NCI-H1417 (cell line): ENCODE data around the gene ATP9B.

Experiments used
- DNase-seq, 3 experiments: peaks; one replicate each; lab custom pipeline; 2025; lab: John Stamatoyannopoulos, UW

The ATP9B gene

DNA sequence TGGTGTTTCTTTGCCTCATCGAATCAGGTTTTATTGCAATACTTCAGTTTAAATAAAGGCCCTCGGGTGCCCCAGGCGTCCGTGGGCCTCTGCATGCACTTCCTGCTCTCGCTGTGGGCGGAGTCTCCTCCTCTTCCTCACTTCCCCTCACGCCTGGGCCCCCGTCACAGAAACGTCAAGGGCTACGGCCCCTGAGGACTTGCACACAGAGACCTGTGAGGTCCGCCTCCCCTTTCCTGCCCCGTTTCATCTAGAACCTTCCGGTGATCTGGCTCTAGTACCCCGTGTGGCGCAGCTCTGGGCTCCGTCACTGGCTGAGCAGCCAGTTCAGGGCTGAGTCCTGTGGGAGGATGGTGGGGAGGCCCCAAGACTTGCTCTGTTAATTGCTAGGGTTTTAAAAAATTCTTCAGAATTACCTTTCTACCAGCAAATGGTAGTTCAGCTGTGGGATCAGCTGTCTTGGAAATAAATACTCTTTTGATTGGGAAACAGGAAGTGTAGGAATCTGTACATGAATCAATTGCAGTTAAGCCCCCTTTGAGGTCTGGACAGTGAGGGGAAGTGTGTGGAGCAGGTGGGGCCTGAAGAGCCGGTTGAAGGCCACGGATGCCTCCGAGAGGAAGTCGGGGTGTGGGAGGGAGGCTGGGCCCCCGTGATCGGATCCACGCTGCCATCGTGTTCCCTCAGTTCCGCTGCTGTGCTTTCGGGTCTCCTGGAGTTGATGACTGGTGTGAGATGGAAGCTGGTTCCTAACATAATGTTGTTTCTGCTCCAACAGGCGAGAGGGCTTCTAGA, 336.8 kb downstream of the ATP9B start:
- no peak for DNase-seq

DNA sequence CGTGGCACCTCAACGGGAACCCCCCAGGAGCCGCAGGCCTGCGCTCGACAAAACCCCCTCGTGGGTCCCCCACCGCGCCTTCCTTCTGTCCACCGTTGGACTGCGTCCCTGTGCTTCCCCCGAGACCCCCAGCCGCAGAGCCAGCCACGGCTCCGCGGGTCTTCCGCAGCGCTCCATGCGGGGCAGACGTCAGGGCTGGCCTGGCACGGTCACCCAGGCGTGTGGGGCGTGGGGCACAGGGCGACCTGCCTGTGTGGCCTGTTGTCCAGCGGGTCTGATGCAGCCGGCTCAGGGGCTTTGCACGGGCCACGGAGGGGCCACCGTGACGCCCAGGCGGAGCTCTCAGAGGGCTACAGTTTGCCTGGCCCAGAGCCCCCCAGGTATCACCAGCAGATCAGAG, 337.5 kb downstream of the ATP9B start:
- no peak for DNase-seq

DNA sequence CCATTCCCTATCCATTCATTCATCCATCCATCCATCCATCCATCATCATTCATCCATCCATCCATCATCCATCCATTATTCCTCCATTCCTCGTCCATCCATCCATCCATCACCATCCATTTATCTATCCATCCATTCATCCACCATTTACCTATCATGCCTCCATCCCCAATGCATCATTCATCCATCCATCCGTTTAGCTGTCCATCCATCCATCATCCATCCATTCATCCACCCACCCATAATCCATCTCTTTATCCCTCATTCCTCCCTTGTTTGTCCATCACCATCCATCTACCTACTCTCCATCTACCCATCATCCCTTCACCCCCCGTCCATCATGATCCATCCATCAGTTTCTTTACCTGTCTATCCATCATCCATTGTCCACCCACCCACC, 340.1 kb downstream of the ATP9B start:
- no peak for DNase-seq

- no peak for DNase-seq
Measured at GRCh38 chr18:79410171-79410641, 341.0 kb downstream of the ATP9B start.

GRCh38 chr18:79410731-79411613, 341.8 kb downstream of the ATP9B start:
- no peak for DNase-seq

DNA sequence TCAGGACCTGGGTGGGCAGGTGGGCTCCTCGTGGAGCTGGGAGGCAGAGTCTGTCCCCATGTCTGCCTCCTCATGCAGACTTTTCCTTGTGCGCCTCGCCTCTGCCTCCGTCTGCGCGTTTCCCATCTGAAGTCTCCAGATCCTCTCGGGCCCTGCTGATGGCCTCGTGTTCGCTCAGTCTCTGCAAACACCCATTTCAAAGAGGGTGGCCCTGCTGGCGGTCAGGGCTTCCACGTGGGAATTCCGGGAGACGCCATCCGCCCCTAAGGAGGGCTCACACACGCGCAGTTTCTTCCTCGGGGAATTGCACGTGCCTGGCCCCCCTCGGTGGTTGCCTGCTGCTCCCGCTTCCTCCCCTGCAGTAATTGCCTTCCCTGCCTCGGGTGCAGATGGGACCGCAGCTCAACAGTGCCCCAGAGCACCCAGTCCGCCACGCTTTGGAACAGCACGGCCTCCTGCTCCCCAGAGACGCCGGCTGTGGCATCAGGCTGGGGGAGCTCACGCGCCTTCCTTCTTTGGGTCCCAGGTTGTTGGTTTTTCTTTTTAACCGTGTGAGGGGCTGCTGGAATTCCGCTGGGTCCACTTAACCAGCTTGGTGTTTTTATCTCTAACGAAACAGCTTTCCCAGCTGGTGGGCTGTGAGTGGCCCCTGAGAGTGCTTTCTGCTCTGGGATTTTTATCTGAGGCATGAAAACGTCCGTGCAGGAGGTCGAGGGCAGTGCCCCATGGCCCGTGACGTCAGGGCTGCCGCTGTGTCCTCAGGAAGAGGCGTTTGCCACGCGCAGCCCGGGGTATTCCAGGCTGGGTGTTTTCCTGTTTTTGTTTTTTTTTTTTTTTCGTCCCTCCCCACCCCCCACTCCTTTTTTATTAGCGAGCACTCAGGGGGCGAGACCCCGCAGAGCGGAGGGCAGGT, 342.7 kb downstream of the ATP9B start:
- DNase-seq, result peak in 2 of 3 experiments; percentile 78 to 86

- DNase-seq, result no peak
Measured at GRCh38 chr18:79413025-79413424, 343.8 kb downstream of the ATP9B start.

DNA sequence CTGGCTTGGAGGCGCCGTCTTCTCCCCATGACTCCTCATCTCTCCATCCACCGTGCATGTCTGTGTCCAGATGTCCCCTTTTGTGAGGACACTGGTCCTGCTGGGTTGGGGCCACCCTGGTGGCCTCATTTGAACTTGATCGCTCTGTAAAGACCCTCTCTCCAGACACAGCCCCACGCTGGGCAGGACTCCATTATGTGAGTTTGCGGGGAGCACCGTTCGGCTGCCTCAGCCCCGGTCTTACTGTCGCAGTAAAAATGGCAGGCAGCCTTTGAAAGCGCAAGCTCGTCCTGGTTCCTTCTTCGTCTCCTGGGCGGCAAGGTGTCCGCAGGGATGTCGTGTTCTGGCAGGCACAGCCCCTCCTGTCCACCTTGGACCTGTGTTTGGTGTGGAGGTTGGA, 344.2 kb downstream of the ATP9B start:
- no peak for DNase-seq

GRCh38 chr18:79413901-79414300, 344.7 kb downstream of the ATP9B start:
- DNase-seq, result no peak

DNA sequence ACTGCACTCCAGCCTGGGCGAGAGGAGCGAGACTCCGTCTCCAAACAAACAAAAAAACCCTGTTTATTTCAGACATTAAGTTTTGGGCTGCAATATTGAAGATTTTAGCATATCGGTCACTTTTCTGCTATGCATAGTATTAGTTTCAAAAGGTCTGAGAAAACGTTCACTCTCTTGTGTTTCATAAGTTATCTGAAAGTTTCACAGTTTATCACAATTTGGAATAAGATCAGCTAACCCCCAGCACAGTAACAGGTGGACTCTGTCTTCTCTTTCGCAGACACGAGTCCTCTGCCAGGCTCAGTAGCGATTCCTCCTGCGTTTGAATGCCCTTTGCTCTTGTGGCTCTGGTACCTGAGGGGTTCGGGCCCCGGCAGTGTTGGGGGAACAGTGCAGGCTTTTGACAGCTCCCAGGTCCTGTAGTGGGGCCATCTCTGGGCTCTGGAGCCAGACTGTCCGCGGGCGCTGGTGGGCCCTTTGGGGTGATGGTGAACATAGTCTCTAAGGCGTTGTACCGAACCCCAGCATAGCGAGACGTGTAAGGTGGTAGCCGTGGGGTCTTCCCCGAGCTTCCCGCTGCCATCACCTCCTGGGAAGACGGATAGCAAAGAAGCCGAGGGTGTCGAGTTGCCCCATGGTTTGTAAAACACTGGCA, 347.0 kb downstream of the ATP9B start:
- DNase-seq, result no peak

DNA sequence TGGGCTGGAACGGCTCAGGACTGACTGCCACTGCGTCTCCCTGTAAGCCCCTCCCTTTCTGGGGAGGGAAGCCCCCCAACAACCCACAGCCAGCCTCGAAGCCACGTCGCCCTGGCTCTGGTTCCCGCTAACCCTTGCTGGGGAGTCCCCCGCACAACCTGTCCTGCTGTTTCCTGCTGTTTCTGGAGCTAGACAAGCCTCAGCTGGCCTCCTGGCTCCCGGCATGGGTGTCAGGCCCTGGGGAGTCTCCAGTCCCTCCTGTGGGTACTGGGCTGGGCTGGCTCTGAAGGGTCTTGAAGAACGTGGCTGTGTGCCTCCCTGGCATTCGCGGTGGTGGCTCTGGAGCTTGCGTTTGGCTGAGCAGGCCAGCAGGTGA, 347.5 kb downstream of the ATP9B start:
- no peak for DNase-seq

- DNase-seq, result no peak
Measured at GRCh38 chr18:79418236-79418635, 349.0 kb downstream of the ATP9B start.

- DNase-seq, result no peak
Measured at GRCh38 chr18:79418642-79419041, 349.4 kb downstream of the ATP9B start.

- no peak for DNase-seq
Measured at GRCh38 chr18:79420033-79420745, 351.0 kb downstream of the ATP9B start.

GRCh38 chr18:79421275-79421857, 352.2 kb downstream of the ATP9B start:
- no peak for DNase-seq

DNA sequence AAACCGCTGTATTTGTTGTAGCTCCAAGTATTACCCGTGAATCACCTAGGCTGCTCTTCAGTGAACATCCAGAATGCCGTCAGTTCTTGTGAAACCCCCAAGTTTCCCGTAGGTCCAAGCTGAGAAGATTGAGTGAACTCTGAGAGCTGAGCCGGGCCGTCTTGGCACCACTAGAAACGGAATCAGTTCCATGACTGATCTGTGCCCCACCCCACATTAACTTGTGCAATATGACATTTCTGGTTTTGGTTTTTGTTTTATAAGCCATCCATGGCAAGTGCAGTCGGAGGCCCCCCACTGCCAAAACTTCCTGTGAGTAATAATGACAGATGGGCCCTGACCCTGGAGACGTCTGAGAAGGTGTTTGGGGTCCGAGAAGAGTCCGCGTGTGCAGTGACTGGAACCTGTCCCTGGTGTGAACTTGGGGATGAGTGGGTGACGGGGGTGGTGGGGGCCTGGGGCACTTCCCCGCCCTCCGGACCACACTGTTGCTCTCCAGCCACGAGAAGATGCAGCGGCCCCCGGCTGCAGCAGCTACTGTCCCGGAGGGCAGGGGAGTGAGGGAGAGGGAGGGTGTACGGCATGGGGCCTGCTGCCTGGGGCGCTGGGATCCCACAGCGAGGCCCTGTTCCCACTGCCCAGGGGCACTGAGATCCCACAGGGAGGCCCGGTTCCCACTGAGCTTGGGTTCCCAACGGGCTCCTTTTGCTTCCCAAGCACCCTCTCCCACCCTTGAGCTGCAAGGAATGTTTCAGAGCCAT, 353.0 kb downstream of the ATP9B start:
- no peak for DNase-seq

- no peak for DNase-seq
Measured at GRCh38 chr18:79422783-79423165, 353.6 kb downstream of the ATP9B start.

DNA sequence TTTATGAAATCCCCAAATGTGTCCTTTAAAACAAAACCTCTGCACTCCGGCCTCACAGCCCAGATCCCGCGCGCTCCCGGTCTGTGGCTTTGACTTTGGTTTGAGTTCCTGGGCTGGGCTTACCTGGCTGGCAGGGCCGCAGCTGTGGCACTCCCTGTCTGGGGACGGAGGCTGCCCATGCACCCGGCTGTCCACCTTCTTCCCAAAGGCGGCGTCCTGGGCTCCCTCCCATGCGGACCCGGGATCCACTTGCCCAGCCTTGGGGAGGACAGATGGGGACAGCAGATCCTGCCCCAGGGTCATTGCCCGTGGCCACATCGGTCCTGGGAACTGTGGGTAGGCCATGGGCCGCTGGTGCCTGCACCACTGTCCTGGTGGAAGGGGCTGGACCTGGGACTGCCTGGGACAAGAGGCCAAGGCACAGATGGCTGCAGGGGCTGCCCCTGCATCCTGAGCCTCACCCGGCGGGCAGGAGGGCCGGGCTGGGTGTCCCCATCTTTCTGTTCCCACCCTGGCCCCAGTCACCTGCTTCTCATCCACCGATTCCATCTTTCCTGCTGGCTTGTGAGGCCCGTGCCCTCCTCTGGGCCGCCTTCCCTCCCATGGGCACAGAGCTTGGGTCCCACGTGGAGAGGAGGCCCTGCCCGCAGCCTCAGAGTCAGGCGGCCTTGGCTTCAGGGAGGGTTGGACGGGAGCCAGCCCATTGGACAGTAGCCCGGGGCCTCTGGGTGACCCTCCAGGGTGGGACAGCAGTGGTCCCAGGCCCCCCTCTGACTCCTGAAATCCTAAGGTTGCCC, 354.2 kb downstream of the ATP9B start:
- no peak for DNase-seq

DNA sequence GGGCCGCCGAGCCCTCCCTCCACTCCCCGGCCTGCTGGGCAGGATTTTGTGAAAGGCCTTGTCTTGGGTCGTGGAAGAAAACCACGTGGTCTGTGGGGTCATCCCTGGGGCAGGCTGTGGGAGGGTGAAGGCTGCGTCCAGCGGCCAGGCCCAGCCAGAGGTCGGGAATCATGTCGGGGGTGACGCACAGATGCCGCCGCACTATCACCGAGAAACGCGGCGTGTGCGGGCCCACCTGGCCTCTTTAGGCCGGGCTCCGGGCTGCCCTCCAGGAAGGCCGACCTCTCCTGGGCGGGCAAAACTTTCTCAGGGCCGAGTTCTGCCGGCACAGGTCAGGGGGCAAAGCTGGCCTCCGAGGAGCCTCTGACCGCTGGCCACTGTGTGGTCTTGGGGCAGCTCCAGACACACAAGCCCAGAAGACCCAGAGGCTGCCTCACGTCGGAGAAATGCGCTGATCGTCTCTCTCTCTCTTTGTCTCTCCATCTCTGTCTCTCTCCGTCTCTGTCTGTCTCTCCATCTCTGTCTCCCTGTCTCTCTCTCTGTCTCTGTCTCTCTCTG, 354.9 kb downstream of the ATP9B start:
- no peak for DNase-seq
